IMR-90 (cell line): ENCODE measurements around the gene KCNAB1. TPM values are rescaled to one million over a fixed set of nuclear protein-coding genes. Genes with fewer than 3 reads are reported as not detected.

Experiments
- ATAC-seq: fragments of 200-7000 bp; cut with Tn5 transposase; 2 replicates; pipeline ENCODE4 v1.9.1; 2020; ENCODE audit warnings: low read depth, mild to moderate bottlenecking, moderate library complexity
- BruUV-seq: library from RNA; stranded (reverse); fragments of 400-500 nt; replicated peaks from 2 replicates; lab custom pipeline; 2021; lab: Mats Ljungman, UMichigan
- CTCF ChIA-PET: fragments of 300-600 bp; formaldehyde crosslinking; extraction: SDS; loops from one replicate; lab custom pipeline; 2021; ENCODE audit warnings: antibody characterized with exemption; lab: Yijun Ruan, JAX
- POLR2A ChIA-PET: fragments of 300-600 bp; sonication (Branson Sonifier 250); formaldehyde crosslinking; loops from one replicate; lab custom pipeline; 2022; ENCODE audit warnings: antibody characterized with exemption; ENCODE audit not compliant: unreplicated experiment; lab: Charles Lee
- DNase-seq: peaks from one replicate; pipeline ENCODE4 v3.0.0; 2013
- H2AFZ ChIP-seq: replicated peaks from 2 replicates; pipeline ENCODE3; 2013; ENCODE audit warnings: low read length, mild to moderate bottlenecking; ENCODE audit not compliant: poor library complexity
- H2AK5ac ChIP-seq: 2 replicates; pipeline ENCODE4 v1.6.1; 2013; ENCODE audit warnings: low read depth, low read length, inconsistent platforms
- H2AK9ac ChIP-seq: replicated peaks from 2 replicates; pipeline ENCODE3; 2013; ENCODE audit warnings: mild to moderate bottlenecking, low read depth, low read length, moderate library complexity; ENCODE audit not compliant: poor library complexity
- H2BK120ac ChIP-seq: 2 replicates; pipeline ENCODE4 v1.6.1; 2013; ENCODE audit warnings: low read depth, low read length, inconsistent platforms
- H2BK15ac ChIP-seq: 3 replicates; pipeline ENCODE4 v1.6.1; 2013; ENCODE audit warnings: low read depth, low read length, inconsistent platforms
- H2BK20ac ChIP-seq: 2 replicates; pipeline ENCODE4 v1.6.1; 2013; ENCODE audit warnings: low read depth, mild to moderate bottlenecking, inconsistent platforms, low read length, moderate library complexity
- H2BK5ac ChIP-seq: 2 replicates; pipeline ENCODE4 v1.6.1; 2013; ENCODE audit warnings: mild to moderate bottlenecking, low read depth, low read length, inconsistent platforms; ENCODE audit not compliant: poor library complexity, severe bottlenecking
- H3K14ac ChIP-seq: replicated peaks from 2 replicates; pipeline ENCODE4 v1.6.1; 2013; ENCODE audit warnings: low read depth, low read length, inconsistent platforms
- H3K18ac ChIP-seq: 2 replicates; pipeline ENCODE4 v1.6.1; 2013; ENCODE audit warnings: low read depth, low read length, control low read depth
- H3K23ac ChIP-seq: 2 replicates; pipeline ENCODE4 v1.6.1; 2013; ENCODE audit warnings: low read depth, low read length, inconsistent platforms
- H3K27ac ChIP-seq: 2 replicates; pipeline ENCODE4 v1.5.1; 2013; ENCODE audit warnings: mild to moderate bottlenecking, control low read depth, low read length; ENCODE audit not compliant: insufficient read depth
- H3K27me3 ChIP-seq: 2 replicates; pipeline ENCODE4 v1.6.1; 2013; ENCODE audit warnings: low read length; ENCODE audit not compliant: control insufficient read depth, insufficient read depth
- H3K36me3 ChIP-seq: 2 replicates; pipeline ENCODE4 v1.6.1; 2013; ENCODE audit warnings: low read length, mixed read lengths; ENCODE audit not compliant: control insufficient read depth, insufficient read depth
- H3K4ac ChIP-seq: 2 replicates; pipeline ENCODE4 v1.6.1; 2013; ENCODE audit warnings: low read depth, low read length, inconsistent platforms
- H3K4me1 ChIP-seq: 2 replicates; pipeline ENCODE4 v1.6.1; 2013; ENCODE audit warnings: low read length, mixed read lengths; ENCODE audit not compliant: control insufficient read depth, insufficient read depth
- H3K4me2 ChIP-seq: 2 replicates; pipeline ENCODE4 v1.6.1; 2013; ENCODE audit warnings: low read depth, mild to moderate bottlenecking, control low read depth, low read length, moderate library complexity
- H3K4me3 ChIP-seq: 2 replicates; pipeline ENCODE4 v1.5.1; 2013; ENCODE audit warnings: low read depth, mild to moderate bottlenecking, control low read depth, low read length, moderate library complexity; ENCODE audit not compliant: insufficient read depth
- H3K56ac ChIP-seq: 2 replicates; pipeline ENCODE4 v1.6.1; 2013; ENCODE audit warnings: low read length, inconsistent platforms; ENCODE audit not compliant: insufficient read depth; ENCODE audit errors: extremely low read depth
- H3K79me1 ChIP-seq, 2 experiments: 2 replicates each; pipeline ENCODE4 v1.6.1; 2013; ENCODE audit warnings: low read length in 2 of 2, inconsistent platforms in 1 of 2, low read depth in 1 of 2
- H3K9ac ChIP-seq: 2 replicates; pipeline ENCODE4 v1.6.1; 2013; ENCODE audit warnings: low read depth, low read length, control low read depth
- H3K9me1 ChIP-seq: 2 replicates; pipeline ENCODE4 v1.6.1; 2013; ENCODE audit warnings: low read length, inconsistent platforms; ENCODE audit not compliant: insufficient read depth
- H3K9me3 ChIP-seq: 2 replicates; pipeline ENCODE4 v1.6.1; 2013; ENCODE audit warnings: low read length; ENCODE audit not compliant: control insufficient read depth, insufficient read depth
- H4K20me1 ChIP-seq: 2 replicates; pipeline ENCODE4 v1.6.1; 2013; ENCODE audit warnings: low read length, inconsistent platforms; ENCODE audit not compliant: insufficient read depth
- H4K5ac ChIP-seq: 2 replicates; pipeline ENCODE4 v1.6.1; 2013; ENCODE audit warnings: mild to moderate bottlenecking, low read depth, low read length, control low read depth
- H4K8ac ChIP-seq, 2 experiments: 2 replicates each; pipeline ENCODE4 v1.6.1; 2013; ENCODE audit warnings: low read depth in 2 of 2, low read length in 2 of 2, control low read depth in 1 of 2, inconsistent platforms in 1 of 2
- H4K91ac ChIP-seq: 2 replicates; pipeline ENCODE4 v1.6.1; 2013; ENCODE audit warnings: low read depth, low read length, inconsistent platforms; ENCODE audit not compliant: insufficient read depth
- BHLHE40 ChIP-seq: fragments of 150-350 bp; IDR thresholded peaks from 2 replicates; pipeline ENCODE4 v1.6.1; 2016; ENCODE audit warnings: mild to moderate bottlenecking, low read depth, low read length
- CEBPB ChIP-seq: IDR thresholded peaks from 2 replicates; pipeline ENCODE4 v1.6.1; 2012; ENCODE audit warnings: low read depth, low read length, improper control_type of control experiment
- CHD1 ChIP-seq: IDR thresholded peaks from 2 replicates; pipeline ENCODE4 v1.6.1; 2012; ENCODE audit warnings: low read depth, low read length, improper control_type of control experiment
- MAFK ChIP-seq: IDR thresholded peaks from 2 replicates; pipeline ENCODE4 v1.6.1; 2012; ENCODE audit warnings: low read depth, low read length, improper control_type of control experiment
- MAZ ChIP-seq: IDR thresholded peaks from 2 replicates; pipeline ENCODE4 v1.6.1; 2012; ENCODE audit warnings: low read depth, mild to moderate bottlenecking, low read length, improper control_type of control experiment, moderate library complexity, borderline replicate concordance
- MXI1 ChIP-seq: IDR thresholded peaks from 2 replicates; pipeline ENCODE4 v1.6.1; 2012; ENCODE audit warnings: low read depth, mild to moderate bottlenecking, low read length, moderate library complexity, borderline replicate concordance
- POLR2A ChIP-seq: IDR thresholded peaks from 2 replicates; pipeline ENCODE4 v1.6.1; 2012; ENCODE audit warnings: mild to moderate bottlenecking, low read depth, low read length
- RCOR1 ChIP-seq: IDR thresholded peaks from 2 replicates; pipeline ENCODE4 v1.6.1; 2012; ENCODE audit warnings: mild to moderate bottlenecking, low read length, improper control_type of control experiment; ENCODE audit not compliant: insufficient replicate concordance
- WGBS, 2 experiments: methylation state at CpG; one replicate each; pipeline versions ENCODE4 v1.1.5 to v1.1.7; 2013; ENCODE audit warnings: missing lambda C conversion rate in 2 of 2; ENCODE audit not compliant: insufficient read length in 1 of 2; ENCODE audit errors: extremely low coverage in 2 of 2; 5-methylcytosine and 5-hydroxymethylcytosine counted together
- dilution Hi-C: fragments of 300-500 bp; cut with HindIII; formaldehyde crosslinking; loops from one replicate; pipeline ENCODE4 v1.14.3; 2018; ENCODE audit warnings: low sequenced_read_pairs; ENCODE audit not compliant: unreplicated experiment
- in situ Hi-C: fragments of 300-500 bp; cut with MboI; formaldehyde crosslinking; loops from 3 replicates; pipeline ENCODE4 v1.14.3; 2019; ENCODE audit warnings: low sequenced_read_pairs, inconsistent platforms, mixed read lengths
- intact Hi-C: fragments of 100-400 bp; cut with micrococcal nuclease; formaldehyde crosslinking; loops from 2 replicates; pipeline ENCODE4 v1.10.0; 2022
- polyA plus RNA-seq, 3 experiments: library from polyadenylated mRNA; depleted of rRNA; stranded (reverse); fragments of >200 nt; gene quantifications; 2 replicates each; pipeline ENCODE4 v1.2.3, GENCODE V29; 2012; ENCODE audit warnings: low replicate concordance in 1 of 3
- total RNA-seq: library from RNA; depleted of rRNA; stranded (reverse); fragments of >200 nt; gene quantifications from 2 replicates; pipeline ENCODE4 v1.2.3, GENCODE V29; 2012

Gene KCNAB1
- total and polyA plus RNA-seq, 2 of the 4 experiments (the other 2 are of a cell fraction): under 0.01 to 0.07 TPM

DNA sequence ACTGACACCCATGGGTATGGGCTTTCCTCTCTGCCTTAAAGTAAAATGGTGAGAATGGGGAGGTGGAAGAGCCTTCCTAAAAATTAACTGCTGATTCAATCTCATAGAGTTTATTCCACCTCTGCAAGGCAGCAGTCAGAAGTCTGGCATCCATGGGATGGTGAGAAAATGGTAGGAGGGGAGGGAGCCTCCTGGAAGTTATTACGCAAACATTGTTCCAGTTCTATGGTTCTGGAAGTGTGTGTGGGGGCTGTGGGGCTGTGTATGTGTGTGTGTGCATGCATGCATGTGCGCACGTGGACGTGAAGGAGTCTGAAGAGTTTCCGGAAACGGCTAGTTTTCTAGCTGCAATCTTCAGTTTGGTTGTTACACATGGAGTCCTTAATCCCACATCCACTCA is 177.6 kb downstream of the KCNAB1 start:
- intact Hi-C loops (no loop called here), in situ Hi-C loops (no loop called here), dilution Hi-C loops (no loop called here)
- Histone ChIP-seq H3K9me3 (no peaks in the 10 kb centered on the region), H3K56ac (no peak overlapping the region), H3K4me2 (no peak overlapping the region), H3K27me3 (peaks cover 7% of the 10 kb centered on the region), H2BK120ac (no peak overlapping the region), H2BK5ac (no peak overlapping the region), H2AFZ (no peak overlapping the region), H2AK9ac (no peak overlapping the region), H3K4ac (no peak overlapping the region), H3K27ac (no peak overlapping the region), H4K20me1 (no peaks in the 10 kb centered on the region), H3K36me3 (no peaks in the 10 kb centered on the region), H3K4me3 (no peak overlapping the region), H2BK15ac (no peak overlapping the region), H3K18ac (no peak overlapping the region), H4K8ac (no peak overlapping the region), H4K5ac (no peak overlapping the region), H2BK20ac (no peak overlapping the region), H3K9ac (no peak overlapping the region), H3K23ac (no peak overlapping the region), H4K91ac (no peak overlapping the region), H2AK5ac (no peak overlapping the region), H3K14ac (no peak overlapping the region), H3K79me1 (no peaks in the 10 kb centered on the region), H3K4me1 (no peaks in the 10 kb centered on the region), H3K9me1 (no peaks in the 10 kb centered on the region)
- no peak for ATAC-seq
- POLR2A ChIA-PET: no interaction called here
- no TSS peak for BruUV-seq
- no peak for TF ChIP-seq MXI1
- TF ChIP-seq POLR2A: no peak
- TF ChIP-seq MAZ: no peak
- TF ChIP-seq RCOR1: no peak
- peak; percentile 36; the same call in 1 of the 2 replicates for TF ChIP-seq CEBPB
- no peak for TF ChIP-seq CHD1
- no peak for TF ChIP-seq BHLHE40
- no peak for TF ChIP-seq MAFK
- CTCF ChIA-PET: no interaction called here
- DNase-seq: no peak
- WGBS, 2 experiments: no CpG with 5 or more reads among the region's 6 CpGs
